Measurements from ENCODE around the gene NFYB. TPM values are rescaled to one million over a fixed set of nuclear protein-coding genes. Genes with fewer than 3 reads are reported as not detected.
"Not testable (repeated sequence)": the region's sequence is repeated elsewhere in the genome, so short reads cannot be mapped to it uniquely, and the experiment has no call there.

The NFYB gene
- total RNA-seq, 1 experiment from 2014 or later: 34.8 TPM

GRCh38 chr12:104115587-104115975 lies 22.4 kb downstream of the NFYB start:
- no peak for DNase-seq (ENCODE audit: low read depth)

- DNase-seq (ENCODE audit: low read depth): not testable (repeated sequence)
Measured at GRCh38 chr12:104114834-104115586, 23.0 kb downstream of the NFYB start.

DNA sequence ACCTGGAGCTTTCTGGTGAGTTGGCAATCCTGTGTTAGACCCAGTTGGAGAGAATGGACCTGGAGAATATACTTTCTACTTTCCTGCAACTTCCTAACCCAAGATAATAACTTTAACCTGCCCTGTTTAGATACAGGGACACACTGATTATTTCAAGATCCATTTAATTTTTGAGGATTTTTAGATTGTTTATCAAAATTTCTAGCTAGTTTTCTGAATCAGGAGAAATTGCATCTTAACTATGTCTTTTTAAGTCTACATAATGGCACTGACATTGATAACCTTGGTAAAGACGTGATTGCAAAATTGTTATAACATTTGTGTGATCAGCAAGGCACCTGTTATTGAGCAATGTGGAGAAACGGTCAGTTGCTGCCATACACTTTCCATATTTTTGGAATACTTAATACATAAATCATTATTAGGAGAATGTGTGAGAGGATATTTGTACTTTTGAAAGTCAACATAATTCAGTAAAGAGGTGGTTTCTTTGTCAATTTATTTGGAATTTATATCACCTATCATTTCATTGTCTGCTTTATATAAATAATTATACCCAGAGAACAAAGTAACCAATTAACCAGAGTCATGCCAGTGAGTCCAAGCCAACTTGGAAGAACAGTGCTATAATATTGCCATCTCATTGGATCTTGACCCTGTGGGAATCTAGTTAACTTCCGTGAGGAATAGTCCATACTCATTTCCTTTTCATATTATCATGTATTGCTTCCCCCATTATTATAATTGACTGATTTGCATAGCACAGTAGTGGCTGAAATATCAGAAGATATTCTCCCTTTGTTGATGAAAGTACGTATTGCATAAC lies 28.4 kb downstream of the NFYB start:
- no peak for DNase-seq (ENCODE audit: low read depth)

DNA sequence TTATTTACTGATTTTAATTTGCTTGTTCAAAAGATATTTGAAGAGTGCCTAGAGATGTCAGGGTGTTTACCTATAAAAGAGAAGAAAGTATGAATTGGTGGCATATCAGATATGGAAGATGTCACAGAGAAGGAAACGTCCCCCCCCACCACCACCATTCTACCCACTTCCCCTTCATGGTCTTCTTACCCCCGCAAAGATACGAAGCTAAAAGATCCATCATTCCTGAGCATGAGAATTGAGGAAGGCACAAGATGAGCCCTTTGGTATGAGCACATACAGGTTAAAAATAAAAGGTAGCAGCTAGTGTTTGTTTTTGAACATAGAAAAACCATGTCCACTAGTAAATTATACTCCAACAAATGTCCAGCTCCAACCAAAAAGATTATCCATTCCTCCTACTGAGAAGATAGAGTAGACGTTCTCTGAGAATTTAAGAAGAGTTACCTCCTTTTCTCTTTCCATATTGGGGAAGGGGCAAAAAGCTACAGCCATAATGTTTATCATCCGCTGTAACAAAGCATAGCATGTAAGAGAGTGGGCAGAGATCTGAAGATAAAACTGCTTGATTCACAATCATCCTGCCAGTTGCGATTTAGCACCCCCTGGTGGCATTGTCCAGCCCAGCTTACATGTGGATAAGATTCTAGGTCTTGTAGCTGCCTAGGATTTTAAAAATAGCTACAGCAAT lies 29.1 kb downstream of the NFYB start:
- peak; percentile 77 for DNase-seq (ENCODE audit: low read depth)

GRCh38 chr12:104106965-104107364 lies 31.0 kb downstream of the NFYB start:
- DNase-seq (ENCODE audit: low read depth): no peak

- DNase-seq (ENCODE audit: low read depth): no peak
Measured at GRCh38 chr12:104105461-104105860, 32.5 kb downstream of the NFYB start.

GRCh38 chr12:104097954-104098353 lies 40.1 kb downstream of the NFYB start:
- DNase-seq (ENCODE audit: low read depth): no peak

- no peak for DNase-seq (ENCODE audit: low read depth)
Measured at GRCh38 chr12:104095289-104095688, 42.7 kb downstream of the NFYB start.

DNA sequence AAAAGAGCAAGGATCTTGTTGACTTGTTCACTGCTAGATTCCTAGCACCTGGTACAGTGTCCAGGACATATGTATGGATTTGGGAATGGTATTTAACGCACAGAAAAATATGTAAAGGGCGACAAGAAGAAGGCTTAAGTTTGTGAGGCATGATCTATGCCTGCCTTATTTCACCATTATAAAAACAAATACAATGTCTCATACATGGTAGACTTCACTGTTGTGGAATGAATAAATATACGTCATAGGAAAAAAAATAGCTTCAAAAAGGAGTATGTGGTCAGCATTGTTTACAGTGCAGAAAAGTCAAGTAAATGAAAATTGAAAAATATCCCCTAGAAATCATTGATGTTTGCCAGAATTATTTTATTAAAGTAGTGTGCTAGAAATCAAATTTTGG lies 43.7 kb downstream of the NFYB start:
- DNase-seq (ENCODE audit: low read depth): no peak

DNA sequence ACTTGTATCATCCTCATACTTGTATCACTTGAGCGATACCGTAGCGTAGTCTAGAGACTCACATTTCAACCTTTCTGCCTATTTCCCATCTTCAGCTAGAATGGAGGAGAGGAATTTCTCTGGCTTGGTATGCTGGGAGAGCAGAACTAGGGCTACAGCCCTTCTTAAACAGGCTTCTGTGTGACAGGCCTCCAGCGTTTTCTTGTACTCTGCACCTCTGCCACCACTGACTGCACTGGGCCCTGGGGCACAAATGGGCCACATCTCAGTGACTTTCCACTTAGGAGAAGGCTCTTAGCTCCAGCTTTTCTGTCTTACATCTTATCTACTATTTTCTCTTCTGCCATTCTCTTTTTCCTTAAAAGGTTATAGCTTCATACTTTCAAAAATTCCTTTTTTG lies 46.9 kb downstream of the NFYB start:
- DNase-seq (ENCODE audit: low read depth): no peak

DNA sequence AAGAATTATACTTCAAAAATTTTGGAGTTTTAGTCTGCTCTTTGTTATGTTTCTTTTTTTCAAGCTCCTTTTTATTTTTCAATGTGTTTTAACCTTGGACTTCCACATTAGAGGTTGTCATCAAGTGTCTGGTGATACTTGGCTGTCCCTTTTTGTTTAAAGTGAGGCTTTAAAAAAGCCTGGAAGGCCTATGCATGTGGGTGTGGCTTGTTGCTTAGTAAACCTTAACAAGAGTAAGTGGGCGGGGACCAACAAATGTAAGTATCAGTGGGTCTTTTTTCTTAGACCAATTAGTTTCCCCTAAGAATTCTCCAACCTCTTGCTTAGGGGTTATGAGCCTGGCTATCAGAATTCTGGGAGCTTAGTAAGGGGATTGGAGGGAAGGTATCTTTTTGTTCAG lies 47.3 kb downstream of the NFYB start:
- no peak for DNase-seq (ENCODE audit: low read depth)

DNA sequence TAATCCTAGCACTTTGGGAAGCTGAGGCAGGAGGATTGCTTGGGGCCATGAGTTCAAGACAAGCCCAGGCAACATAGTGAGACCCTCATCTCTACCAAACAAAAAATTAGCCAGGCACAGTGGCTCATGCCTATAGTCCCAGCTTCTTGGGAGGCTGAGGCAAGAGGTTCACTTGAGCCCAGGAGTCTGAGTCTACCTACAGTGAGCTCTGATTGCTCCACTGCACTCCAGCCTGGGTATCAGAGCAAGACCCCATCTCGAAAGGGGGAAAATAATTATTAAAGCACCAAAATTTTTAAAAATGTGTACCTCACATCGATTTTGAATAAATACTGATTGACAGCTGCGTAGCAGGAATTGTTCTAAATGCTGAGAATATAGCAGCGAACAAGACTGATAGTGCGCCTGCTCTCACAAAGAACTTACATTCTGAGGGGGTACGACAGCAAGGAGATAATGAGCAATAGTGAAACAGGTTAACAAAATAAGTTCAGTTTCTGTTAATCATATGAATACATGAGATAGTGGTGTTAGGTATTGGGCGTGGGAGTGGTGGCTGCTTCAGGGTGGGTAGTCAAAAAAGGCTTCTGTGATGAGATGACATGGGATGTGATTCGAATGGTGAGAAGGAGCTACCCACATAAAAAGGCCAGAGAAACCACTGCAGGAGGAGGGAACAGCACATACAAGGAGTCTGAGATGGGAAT lies 54.1 kb downstream of the NFYB start:
- no peak for DNase-seq (ENCODE audit: low read depth)

DNA sequence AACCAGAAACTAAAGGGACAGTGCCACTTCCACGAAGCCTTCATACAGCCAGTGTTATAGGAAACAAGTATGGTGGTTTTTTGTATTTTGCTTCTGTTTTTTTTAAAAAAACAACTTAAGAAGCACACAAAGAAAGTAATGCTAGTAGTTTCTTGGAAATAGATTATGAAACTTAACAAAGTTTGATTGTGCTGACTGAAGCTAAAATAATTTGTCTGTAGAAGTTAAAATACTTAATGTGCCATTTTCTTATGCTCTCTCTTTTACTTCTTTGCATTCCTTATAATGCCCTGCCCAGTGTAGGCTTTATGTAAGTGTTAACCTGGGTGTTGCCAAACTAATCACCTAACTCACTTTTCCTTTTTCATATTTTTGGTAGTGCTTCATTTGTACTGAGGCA lies 57.2 kb downstream of the NFYB start:
- no peak for DNase-seq (ENCODE audit: low read depth)

DNA sequence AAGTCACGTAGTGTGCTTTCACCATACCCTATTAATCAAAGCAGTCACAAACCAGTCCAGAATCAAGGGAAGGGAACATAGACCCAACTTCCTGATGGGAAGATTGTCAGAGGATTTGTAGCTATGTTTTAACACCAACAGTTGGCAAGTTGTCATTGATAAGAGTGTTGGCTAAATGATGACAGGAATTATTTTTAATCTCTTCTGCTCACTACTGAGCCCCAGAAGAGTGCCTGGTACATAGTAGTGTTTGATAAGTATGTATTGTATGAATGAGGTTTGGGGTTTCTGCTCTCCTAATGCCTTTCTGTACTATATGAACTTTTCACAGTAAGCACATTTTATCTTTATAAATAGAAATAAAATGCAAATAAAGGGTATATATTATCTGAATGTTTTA lies 59.0 kb downstream of the NFYB start:
- no peak for DNase-seq (ENCODE audit: low read depth)

- DNase-seq (ENCODE audit: low read depth): no peak
Measured at GRCh38 chr12:104073699-104074098, 64.3 kb downstream of the NFYB start.

- DNase-seq (ENCODE audit: low read depth): no peak
Measured at GRCh38 chr12:104072099-104072498, 65.9 kb downstream of the NFYB start.

Other genes with a start within 250 kb of the NFYB start
- gene HSP90B1, start 207.8 kb downstream of the NFYB start, total RNA-seq (2014; rRNA removed; shearing (Covaris generic)): 763 and 1,048 TPM in 2 replicates
- 20.7 and 32.9 TPM in 2 replicates for gene TDG, start 172.3 kb downstream of the NFYB start, total RNA-seq (2014; rRNA removed; shearing (Covaris generic))
- 6.0 and 10.7 TPM in 2 replicates for gene GLT8D2, start 88.0 kb downstream of the NFYB start, total RNA-seq (2014; rRNA removed; shearing (Covaris generic))
- gene HCFC2, start 73.7 kb downstream of the NFYB start, total RNA-seq (2014; rRNA removed; shearing (Covaris generic)): 10.8 and 14.6 TPM in 2 replicates
- 301 and 461 TPM in 2 replicates for gene TXNRD1, start 77.6 kb upstream of the NFYB start, total RNA-seq (2014; rRNA removed; shearing (Covaris generic))
- 0.10 and 1.0 TPM in 2 replicates for gene EID3, start 165.5 kb upstream of the NFYB start, total RNA-seq (2014; rRNA removed; shearing (Covaris generic))